Kidney (tissue), 22 donors: Measurements from ENCODE around the gene ERVW-1. TPM values are rescaled to one million over a fixed set of nuclear protein-coding genes. Genes with fewer than 3 reads are reported as not detected.
"Not testable (repeated sequence)": the region's sequence is repeated elsewhere in the genome, so short reads cannot be mapped to it uniquely, and the experiment has no call there.

Source experiments
- DNase-seq, 5 donors: peaks; one replicate each; pipeline ENCODE4 v3.0.0-alpha.2; 2013 to 2020
- FAIRE-seq: peaks from 2 replicates; lab custom pipeline; 2012; peaks lifted over from hg19 to GRCh38; lab: Jason Lieb, UNC
- H3K27ac ChIP-seq, 2 donors: one replicate each; pipeline ENCODE4 v1.7.0; 2013; ENCODE audit warnings: low read depth in 2 of 2, low read length in 2 of 2, inconsistent platforms in 1 of 2
- H3K27me3 ChIP-seq: one replicate; pipeline ENCODE4 v1.7.1; 2013; ENCODE audit warnings: low read length, inconsistent platforms; ENCODE audit not compliant: control insufficient read depth, insufficient read depth
- H3K36me3 ChIP-seq, 3 donors: one replicate each; pipeline versions ENCODE4 v1.7.0 to v1.7.1; 2013; ENCODE audit warnings: low read length in 3 of 3, control low read depth in 1 of 3, inconsistent platforms in 1 of 3; ENCODE audit not compliant: insufficient read depth in 3 of 3, control insufficient read depth in 2 of 3
- H3K4me1 ChIP-seq, 3 donors: one replicate each; pipeline versions ENCODE4 v1.7.0 to v1.7.1; 2013; ENCODE audit warnings: low read length in 3 of 3, inconsistent platforms in 1 of 3, low read depth in 1 of 3; ENCODE audit not compliant: control insufficient read depth in 2 of 3, insufficient read depth in 2 of 3
- H3K4me3 ChIP-seq, 3 donors: one replicate each; pipeline versions ENCODE4 v1.7.0 to v1.8.1; 2013; ENCODE audit warnings: low read length in 3 of 3, control low read depth in 1 of 3, inconsistent platforms in 1 of 3
- H3K9ac ChIP-seq, 3 donors: one replicate each; pipeline versions ENCODE4 v1.7.0 to v1.7.1; 2013; ENCODE audit warnings: low read length in 3 of 3, control low read depth in 1 of 3, inconsistent platforms in 1 of 3
- H3K9me3 ChIP-seq, 3 donors: one replicate each; pipeline versions ENCODE4 v1.7.0 to v1.7.1; 2013; ENCODE audit warnings: low read length in 3 of 3, control low read depth in 1 of 3, inconsistent platforms in 1 of 3; ENCODE audit not compliant: control insufficient read depth in 2 of 3, insufficient read depth in 1 of 3
- intact Hi-C: fragments of 100-400 bp; cut with DNase I; formaldehyde crosslinking; loops from one replicate; pipeline ENCODE4 v1.11.1; 2022
- long read RNA-seq, 10 donors: library from polyadenylated mRNA in 1 of 10; unstranded in 1 of 10; transcript quantifications; one replicate each; pipeline ENCODE4 v2.0.0 and lab custom pipeline, GENCODE V29; 2021 to 2026
- polyA plus RNA-seq: library from polyadenylated mRNA; stranded (reverse); fragments of 350-450 nt; fragmentation: Illumina TruSeq; extraction: RNeasy Lipid Tissue Mini Kit (QIAGEN cat#74804); gene quantifications from one replicate; pipeline ENCODE4 v1.2.3, GENCODE V29; 2014; ENCODE audit warnings: low read depth, low replicate concordance; ENCODE audit not compliant: insufficient read depth
- total RNA-seq: library from RNA; stranded (reverse); fragmentation: NEBNext Ultra II Directional; extraction: Animal tissue kit (Norgen Biotek cat#: 25700); gene quantifications from one replicate; pipeline ENCODE4 v1.2.1, GENCODE V29; 2021
- TF ChIP-seq, protein P1 (sequence below): IDR thresholded peaks from 3 replicates; pipeline ENCODE4 v1.5.1; 2012; ENCODE audit warnings: mild to moderate bottlenecking, moderate library complexity, borderline replicate concordance; ENCODE audit not compliant: insufficient read depth; ENCODE audit errors: extremely low read depth
- donor health status: control.
- donor health status: control.
- donor health status: control.
- donor health status: control.
- donor health status: control.
- donor health status: DM: yes; HTN: yes; CAD: no.
- donor health status: Normal renal cell carcinoma (clear cell type).

The ERVW-1 gene, protein sequence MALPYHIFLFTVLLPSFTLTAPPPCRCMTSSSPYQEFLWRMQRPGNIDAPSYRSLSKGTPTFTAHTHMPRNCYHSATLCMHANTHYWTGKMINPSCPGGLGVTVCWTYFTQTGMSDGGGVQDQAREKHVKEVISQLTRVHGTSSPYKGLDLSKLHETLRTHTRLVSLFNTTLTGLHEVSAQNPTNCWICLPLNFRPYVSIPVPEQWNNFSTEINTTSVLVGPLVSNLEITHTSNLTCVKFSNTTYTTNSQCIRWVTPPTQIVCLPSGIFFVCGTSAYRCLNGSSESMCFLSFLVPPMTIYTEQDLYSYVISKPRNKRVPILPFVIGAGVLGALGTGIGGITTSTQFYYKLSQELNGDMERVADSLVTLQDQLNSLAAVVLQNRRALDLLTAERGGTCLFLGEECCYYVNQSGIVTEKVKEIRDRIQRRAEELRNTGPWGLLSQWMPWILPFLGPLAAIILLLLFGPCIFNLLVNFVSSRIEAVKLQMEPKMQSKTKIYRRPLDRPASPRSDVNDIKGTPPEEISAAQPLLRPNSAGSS
- not detected for total RNA-seq
- polyA plus RNA-seq, result not detected
- long read RNA-seq, donor 1, result 0 reads
- long read RNA-seq, donor 2, result 0 reads
- long read RNA-seq, donor 3, result 0 reads
- long read RNA-seq, donor 4, result 0 reads
- long read RNA-seq, donor 5, result 0 reads
- long read RNA-seq, donor 6, result 0 reads
- long read RNA-seq, donor 7, result 0 reads
- long read RNA-seq, donor 8, result 0 reads
- long read RNA-seq, donor 9, result 0 reads
- long read RNA-seq, donor 10, partial matches to known transcripts, result 0 of 1 reads
- long read RNA-seq, donor 10, other reads (novel, unspliced or antisense), result 0 of 1 reads

DNA sequence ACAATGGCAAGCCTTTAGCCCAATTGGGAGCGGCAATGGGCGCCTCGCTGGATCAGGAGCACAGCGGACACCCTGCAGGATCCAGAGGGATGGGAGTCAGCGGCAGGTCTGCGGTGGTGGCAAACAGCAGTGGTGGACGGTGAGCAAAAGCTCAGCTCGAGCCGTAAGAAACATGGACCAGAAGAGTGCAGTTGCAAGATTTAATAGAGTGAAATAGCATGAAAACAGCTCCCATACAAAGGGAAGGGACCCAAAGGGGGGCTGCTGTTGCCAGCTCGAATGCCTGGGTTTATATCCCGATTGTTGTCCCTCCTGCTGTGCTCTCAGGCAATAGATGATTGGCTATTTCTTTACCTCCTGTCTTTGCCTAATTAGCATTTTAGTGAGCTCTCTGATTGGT, at the start of gene ERVW-1:
Gene ERVW-1 (minus strand): TSS at position 266 of the 400 bp plus-strand sequence. CDS start 7,565 bp downstream, outside the sequence.
- H3K4me3 ChIP-seq, DNase-seq, H3K9ac ChIP-seq, H3K27ac ChIP-seq, H3K9me3 ChIP-seq, intact Hi-C loops, H3K4me1 ChIP-seq, FAIRE-seq, H3K27me3 ChIP-seq, H3K36me3 ChIP-seq: not testable (repeated sequence)

DNA sequence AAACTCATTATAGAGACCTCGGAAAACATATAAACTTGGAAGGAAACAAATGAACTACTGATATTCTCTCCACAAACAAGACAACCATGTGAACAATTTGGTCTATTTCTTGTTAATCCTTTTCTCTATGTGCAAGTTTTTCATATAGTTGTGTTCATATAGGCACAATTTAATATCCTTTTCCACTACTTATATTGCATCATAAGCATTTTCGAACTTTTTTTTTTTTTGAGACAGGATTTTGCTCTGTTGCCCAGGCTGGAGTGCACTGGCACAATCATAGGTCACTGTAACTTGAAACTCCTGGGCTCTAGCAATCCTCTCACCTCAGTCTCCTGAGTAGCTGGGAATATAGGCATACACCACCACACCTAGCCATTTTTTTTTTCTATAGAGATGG, 45.4 kb upstream of the ERVW-1 start:
- H3K9me3 ChIP-seq, result no peaks in the 10 kb centered on the region
- no peaks in the 10 kb centered on the region for H3K27me3 ChIP-seq
- H3K9ac ChIP-seq, result no peak overlapping the region
- no peak overlapping the region for H3K27ac ChIP-seq
- no peaks in the 10 kb centered on the region for H3K36me3 ChIP-seq
- H3K4me3 ChIP-seq, result no peak overlapping the region
- TF ChIP-seq, protein P1, sequence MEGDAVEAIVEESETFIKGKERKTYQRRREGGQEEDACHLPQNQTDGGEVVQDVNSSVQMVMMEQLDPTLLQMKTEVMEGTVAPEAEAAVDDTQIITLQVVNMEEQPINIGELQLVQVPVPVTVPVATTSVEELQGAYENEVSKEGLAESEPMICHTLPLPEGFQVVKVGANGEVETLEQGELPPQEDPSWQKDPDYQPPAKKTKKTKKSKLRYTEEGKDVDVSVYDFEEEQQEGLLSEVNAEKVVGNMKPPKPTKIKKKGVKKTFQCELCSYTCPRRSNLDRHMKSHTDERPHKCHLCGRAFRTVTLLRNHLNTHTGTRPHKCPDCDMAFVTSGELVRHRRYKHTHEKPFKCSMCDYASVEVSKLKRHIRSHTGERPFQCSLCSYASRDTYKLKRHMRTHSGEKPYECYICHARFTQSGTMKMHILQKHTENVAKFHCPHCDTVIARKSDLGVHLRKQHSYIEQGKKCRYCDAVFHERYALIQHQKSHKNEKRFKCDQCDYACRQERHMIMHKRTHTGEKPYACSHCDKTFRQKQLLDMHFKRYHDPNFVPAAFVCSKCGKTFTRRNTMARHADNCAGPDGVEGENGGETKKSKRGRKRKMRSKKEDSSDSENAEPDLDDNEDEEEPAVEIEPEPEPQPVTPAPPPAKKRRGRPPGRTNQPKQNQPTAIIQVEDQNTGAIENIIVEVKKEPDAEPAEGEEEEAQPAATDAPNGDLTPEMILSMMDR, result no peak
- no peak for FAIRE-seq
- intact Hi-C loops, result no loop called here
- DNase-seq, result no peak
- peaks cover 0 to 8% (median 3%) of the 10 kb centered on the region in 3 donors for H3K4me1 ChIP-seq

DNA sequence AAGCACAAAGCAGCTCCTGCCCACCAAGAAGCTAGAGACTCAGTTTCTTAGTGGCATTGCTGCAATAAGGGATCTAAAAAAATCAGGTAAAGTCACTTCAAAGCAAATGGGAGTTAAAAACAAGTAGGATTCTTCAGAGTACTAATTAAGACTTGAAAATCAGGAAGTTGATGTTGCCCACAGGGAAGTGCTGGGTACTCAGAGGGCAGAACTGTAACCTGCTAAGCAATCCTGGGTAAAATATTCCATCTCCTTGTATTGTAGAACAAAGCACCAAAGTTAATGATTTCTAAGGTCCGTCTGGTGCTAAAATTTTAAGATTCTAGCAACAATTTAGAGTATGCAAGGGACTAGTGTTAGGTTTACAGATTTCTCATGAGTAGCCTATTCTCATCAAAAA, 42.3 kb upstream of the ERVW-1 start:
- no peaks in the 10 kb centered on the region for H3K9me3 ChIP-seq
- no peak for FAIRE-seq
- H3K27me3 ChIP-seq, result no peaks in the 10 kb centered on the region
- H3K4me3 ChIP-seq, result no peak overlapping the region
- H3K36me3 ChIP-seq, result peaks cover 2 to 12% (median 10%) of the 10 kb centered on the region in 3 donors
- TF ChIP-seq, protein P1, result no peak
- peaks cover 0 to 3% (median 0%) of the 10 kb centered on the region in 3 donors for H3K4me1 ChIP-seq
- H3K9ac ChIP-seq, result no peak overlapping the region
- H3K27ac ChIP-seq, result no peak overlapping the region
- peak in 2 of 5 donors; percentile 8 to 16 for DNase-seq
- intact Hi-C loops, result no loop called here

- FAIRE-seq (no peak), DNase-seq (no peak)
- no peaks in the 10 kb centered on the region for H3K9me3 ChIP-seq
- TF ChIP-seq, protein P1, result no peak
- intact Hi-C loops, result no loop called here
- H3K27me3 ChIP-seq, result no peaks in the 10 kb centered on the region
- H3K27ac ChIP-seq, result no peak overlapping the region
- H3K9ac ChIP-seq, result no peak overlapping the region
- no peak overlapping the region for H3K4me3 ChIP-seq
- H3K4me1 ChIP-seq, result peaks cover 0 to 3% (median 0%) of the 10 kb centered on the region in 3 donors
- peaks cover 5 to 12% (median 10%) of the 10 kb centered on the region in 3 donors for H3K36me3 ChIP-seq
Measured at GRCh38 chr7:92517631-92518030, 39.9 kb upstream of the ERVW-1 start.
